SHP77 (cell line): ENCODE measurements around the gene PCDHB2.
A peak's percentile ranks its signal among the peaks of the same experiment; 100 is the strongest.
"Not testable (repeated sequence)": the region's sequence is repeated elsewhere in the genome, so short reads cannot be mapped to it uniquely, and the experiment has no call there.

Source experiments
- DNase-seq, 2 experiments: peaks; one replicate each; lab custom pipeline; 2025; lab: John Stamatoyannopoulos, UW

The PCDHB2 gene

GRCh38 chr5:141094481-141095262 is at the start of gene PCDHB2:
PCDHB2 (plus strand) TSS chr5:141094615; CDS start chr5:141094791, 176 bp downstream.
- peak; percentile 89 for DNase-seq

GRCh38 chr5:141050622-141051520 is 43.5 kb upstream of the PCDHB2 start, which contains the start of gene PCDHB1:
PCDHB1 (plus strand) TSS chr5:141051374; CDS start chr5:141051471, 97 bp downstream.
- peak; percentile 23 to 66 for DNase-seq

DNA sequence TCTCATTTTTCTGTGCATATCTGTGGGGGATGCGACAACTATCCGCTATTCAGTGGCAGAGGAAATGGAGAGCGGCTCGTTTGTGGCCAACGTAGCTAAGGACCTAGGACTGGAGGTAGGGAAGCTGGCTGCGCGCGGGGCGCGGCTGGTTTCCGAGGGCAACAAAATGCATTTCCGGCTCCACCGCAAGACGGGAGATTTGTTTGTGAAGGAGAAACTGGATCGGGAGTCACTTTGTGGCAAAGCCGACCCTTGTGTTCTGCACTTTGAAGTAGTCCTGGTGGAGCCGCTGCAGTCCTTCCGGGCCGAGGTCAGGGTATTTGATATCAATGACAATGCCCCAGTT is 42.9 kb upstream of the PCDHB2 start:
- DNase-seq = no peak

DNA sequence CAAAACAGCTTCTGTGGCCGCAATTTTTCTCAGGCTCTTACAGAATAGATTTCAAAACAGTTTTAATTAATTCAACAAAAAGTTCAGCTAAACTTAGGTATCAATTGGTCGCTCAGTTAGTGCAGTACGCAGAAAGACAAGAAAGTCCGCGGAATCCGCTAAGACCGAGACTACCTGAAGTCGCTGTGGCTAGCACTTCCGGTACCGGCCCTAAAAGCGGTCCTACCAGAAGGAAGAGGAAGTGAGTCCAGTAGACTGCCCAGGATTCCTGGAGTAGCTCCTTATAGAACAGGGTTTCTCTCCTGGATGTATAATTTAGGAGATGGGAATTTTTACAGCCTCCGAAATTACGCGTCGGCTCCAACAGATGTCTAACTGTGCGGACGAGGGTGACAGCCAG is 16.6 kb upstream of the PCDHB2 start:
- DNase-seq = no peak

DNA sequence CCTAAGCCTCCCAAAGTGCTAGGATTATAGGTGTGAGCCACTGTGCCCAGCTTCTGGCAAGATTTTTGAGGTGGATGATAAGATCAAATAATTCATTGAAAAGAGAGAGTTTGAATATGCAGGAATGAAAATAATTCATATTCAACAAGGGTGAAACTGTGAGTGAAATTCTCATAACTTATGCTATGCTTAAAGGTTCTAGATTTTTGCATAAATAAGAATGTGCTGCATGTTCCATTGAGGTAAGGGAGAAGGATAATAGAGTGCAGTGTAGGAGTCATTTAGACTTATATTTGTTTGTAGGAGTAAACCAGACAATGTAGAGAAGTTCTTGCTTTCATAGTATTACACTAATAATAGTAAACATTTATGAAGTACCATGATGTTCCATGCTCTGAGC is 12.2 kb upstream of the PCDHB2 start:
- DNase-seq = no peak

DNA sequence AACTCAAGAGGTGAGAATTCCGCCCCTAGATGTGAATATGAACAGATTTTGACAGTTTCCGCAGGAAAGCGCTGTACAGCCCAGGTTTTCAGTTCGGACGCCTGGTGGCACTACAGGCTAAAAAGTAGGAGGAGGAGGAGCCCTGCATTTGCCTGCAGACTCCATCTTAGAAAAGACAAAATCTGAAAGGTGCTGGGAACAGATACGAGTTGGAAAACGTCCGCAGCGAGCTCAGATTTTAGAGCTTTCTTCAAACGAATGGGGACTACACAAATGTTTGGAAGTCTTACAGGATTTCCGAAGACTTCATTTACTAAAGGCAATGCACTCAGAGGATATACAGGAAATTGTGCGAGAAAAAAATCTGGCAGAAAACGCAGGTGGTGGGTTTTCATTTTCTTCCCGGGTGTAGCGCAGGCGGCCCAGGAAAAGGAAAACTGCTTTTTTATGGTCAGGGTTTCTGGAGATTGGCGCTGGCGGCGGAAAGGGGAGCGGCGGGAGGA is 9.9 kb upstream of the PCDHB2 start:
- DNase-seq = peak; percentile 48 to 59

DNA sequence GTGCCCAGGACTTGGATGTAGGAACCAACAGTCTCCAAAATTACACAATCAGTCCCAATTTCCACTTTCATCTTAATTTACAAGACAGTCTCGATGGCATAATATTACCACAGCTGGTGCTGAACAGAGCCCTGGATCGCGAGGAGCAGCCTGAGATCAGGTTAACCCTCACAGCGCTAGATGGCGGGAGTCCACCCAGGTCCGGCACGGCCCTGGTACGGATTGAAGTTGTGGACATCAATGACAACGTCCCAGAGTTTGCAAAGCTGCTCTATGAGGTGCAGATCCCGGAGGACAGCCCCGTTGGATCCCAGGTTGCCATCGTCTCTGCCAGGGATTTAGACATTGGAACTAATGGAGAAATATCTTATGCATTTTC is 837 bp downstream of the PCDHB2 start:
- peak in 1 of 2 experiments; percentile 32 for DNase-seq

- not testable (repeated sequence) for DNase-seq
Observed at GRCh38 chr5:141096181-141096580, 1.8 kb downstream of the PCDHB2 start.

GRCh38 chr5:141096586-141096985 is 2.2 kb downstream of the PCDHB2 start:
- not testable (repeated sequence) for DNase-seq

DNA sequence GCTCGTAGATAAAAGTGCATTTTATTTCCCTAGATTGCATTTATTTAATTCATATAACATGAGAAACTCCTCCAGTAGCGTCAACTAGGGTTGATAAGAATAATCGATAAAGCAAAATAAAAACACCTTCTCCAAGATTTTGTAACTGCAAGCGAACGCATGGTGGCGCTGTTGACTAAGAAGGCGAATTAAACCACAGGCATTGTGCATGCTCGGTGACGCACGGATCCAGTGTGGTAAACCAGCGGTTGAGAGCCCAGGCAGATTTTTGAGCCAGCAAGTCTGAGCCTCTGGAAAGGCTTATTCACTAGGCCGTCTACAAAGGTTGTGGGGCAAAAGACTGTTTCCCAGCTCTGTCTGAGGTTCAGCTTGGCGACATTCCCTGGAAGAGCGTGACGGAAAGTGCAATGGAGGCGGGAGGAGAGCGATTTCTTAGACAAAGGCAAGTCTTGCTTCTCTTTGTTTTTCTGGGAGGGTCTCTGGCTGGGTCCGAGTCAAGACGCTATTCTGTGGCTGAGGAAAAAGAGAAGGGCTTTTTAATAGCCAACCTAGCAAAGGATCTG is 5.9 kb downstream of the PCDHB2 start, which contains the start of gene PCDHB3:
Gene PCDHB3 (plus strand): TSS at position 231 of the 563 bp plus-strand sequence. CDS start 177 bp downstream, at position 408.
- no peak for DNase-seq

- DNase-seq = no peak
Observed at GRCh38 chr5:141101059-141101458, 6.6 kb downstream of the PCDHB2 start.

DNA sequence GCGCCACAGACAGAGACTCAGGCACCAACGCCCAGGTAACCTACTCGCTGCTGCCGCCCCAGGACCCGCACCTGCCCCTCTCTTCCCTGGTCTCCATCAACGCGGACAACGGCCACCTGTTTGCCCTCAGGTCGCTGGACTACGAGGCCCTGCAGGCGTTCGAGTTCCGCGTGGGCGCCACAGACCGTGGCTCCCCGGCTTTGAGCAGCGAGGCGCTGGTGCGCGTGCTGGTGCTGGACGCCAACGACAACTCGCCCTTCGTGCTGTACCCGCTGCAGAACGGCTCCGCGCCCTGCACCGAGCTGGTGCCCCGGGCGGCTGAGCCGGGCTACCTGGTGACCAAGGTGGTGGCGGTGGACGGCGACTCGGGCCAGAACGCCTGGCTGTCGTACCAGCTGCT is 7.7 kb downstream of the PCDHB2 start:
- not testable (repeated sequence) for DNase-seq

DNA sequence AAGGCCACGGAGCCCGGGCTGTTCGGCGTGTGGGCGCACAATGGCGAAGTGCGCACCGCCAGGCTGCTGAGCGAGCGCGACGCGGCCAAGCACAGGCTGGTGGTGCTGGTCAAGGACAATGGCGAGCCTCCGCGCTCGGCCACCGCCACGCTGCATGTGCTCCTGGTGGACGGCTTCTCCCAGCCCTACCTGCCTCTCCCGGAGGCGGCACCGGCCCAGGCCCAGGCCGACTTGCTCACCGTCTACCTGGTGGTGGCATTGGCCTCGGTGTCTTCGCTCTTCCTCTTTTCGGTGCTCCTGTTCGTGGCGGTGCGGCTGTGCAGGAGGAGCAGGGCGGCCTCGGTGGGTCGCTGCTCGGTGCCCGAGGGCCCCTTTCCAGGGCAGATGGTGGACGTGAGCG is 8.1 kb downstream of the PCDHB2 start:
- not testable (repeated sequence) for DNase-seq

DNA sequence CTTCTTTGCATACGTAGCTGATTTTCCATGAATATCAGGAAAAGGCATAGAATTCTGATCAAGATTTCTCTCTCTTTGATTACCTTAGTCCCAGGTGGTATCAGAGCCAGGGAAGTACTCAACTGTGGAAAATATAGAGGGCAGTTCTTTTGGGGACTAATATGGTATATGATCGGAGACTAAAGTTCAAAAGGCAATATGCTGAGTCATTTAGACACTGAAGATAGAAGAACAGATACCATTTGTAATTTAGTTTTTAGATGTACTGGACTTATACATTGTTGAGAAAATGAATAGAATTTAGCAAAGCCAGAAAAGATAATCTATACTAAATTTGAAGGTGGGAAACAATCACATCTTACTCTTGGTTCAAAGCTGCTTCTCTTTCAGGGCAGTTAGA is 10.9 kb downstream of the PCDHB2 start:
- DNase-seq = no peak

GRCh38 chr5:141119250-141119649 is 24.8 kb downstream of the PCDHB2 start:
- DNase-seq = no peak

DNA sequence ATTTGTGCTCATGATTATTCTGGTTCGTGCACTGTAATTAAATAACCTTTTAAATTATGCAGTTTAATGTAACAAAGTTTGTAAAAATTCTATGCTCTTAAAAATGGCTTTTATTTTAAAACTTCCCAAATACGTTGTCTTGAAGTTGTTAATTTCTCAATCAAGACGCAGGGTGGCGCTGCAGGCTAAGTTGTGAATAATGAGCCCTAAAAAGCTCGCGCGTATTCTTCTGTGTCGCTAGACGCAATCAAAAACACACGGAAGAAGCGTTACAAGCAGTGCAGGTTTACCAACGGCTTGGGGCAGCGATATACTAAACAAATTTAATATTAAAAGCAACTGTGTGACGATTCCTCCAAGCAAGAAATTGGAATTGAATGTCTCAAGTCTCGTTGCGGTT is 27.1 kb downstream of the PCDHB2 start, which contains the start of gene PCDHB4:
Gene PCDHB4 (plus strand): TSS at position 256 of the 400 bp plus-strand sequence. CDS start 181 bp downstream, outside the sequence.
- no peak for DNase-seq

GRCh38 chr5:141121985-141122384 is 27.6 kb downstream of the PCDHB2 start:
- DNase-seq = no peak

GRCh38 chr5:141123396-141124135 is 29.2 kb downstream of the PCDHB2 start:
- not testable (repeated sequence) for DNase-seq

- no peak for DNase-seq
Observed at GRCh38 chr5:141127305-141127704, 32.9 kb downstream of the PCDHB2 start.

GRCh38 chr5:141135030-141135717 is 40.8 kb downstream of the PCDHB2 start, which contains the start of gene PCDHB5:
PCDHB5 (plus strand) TSS chr5:141135206; CDS start chr5:141135435, 229 bp downstream.
- peak; percentile 49 to 79 for DNase-seq
